Mesenchymal stem cell (in vitro differentiated cells and primary cell): ENCODE data around the gene SFXN5.
A peak's percentile ranks its signal among the peaks of the same experiment; 100 is the strongest.

Experiments used
- DNase-seq: peaks from one replicate; pipeline ENCODE4 v3.0.0-alpha.2; 2013
- H2AFZ ChIP-seq: one replicate; pipeline ENCODE4 v1.6.1; 2013; ENCODE audit warnings: low read depth, mild to moderate bottlenecking, control low read depth, inconsistent platforms, low read length, moderate library complexity
- H2AK5ac ChIP-seq: 2 replicates; pipeline ENCODE4 v1.6.1; 2013; ENCODE audit warnings: low read length, moderate library complexity, mild to moderate bottlenecking, inconsistent platforms; ENCODE audit not compliant: severe bottlenecking
- H2BK120ac ChIP-seq: one replicate; pipeline ENCODE4 v1.6.1; 2013; ENCODE audit warnings: low read depth, mild to moderate bottlenecking, inconsistent platforms, low read length, moderate library complexity
- H2BK12ac ChIP-seq, 2 experiments: one replicate each; pipeline ENCODE4 v1.6.1; 2013; ENCODE audit warnings: inconsistent platforms in 2 of 2, low read length in 2 of 2, mild to moderate bottlenecking in 2 of 2, moderate library complexity in 2 of 2, control low read depth in 1 of 2
- H2BK15ac ChIP-seq: one replicate; pipeline ENCODE4 v1.6.1; 2013; ENCODE audit warnings: mild to moderate bottlenecking, low read depth, inconsistent platforms; ENCODE audit not compliant: poor library complexity, severe bottlenecking
- H2BK5ac ChIP-seq: 2 replicates; pipeline ENCODE4 v1.6.1; 2013; ENCODE audit warnings: low read depth, mild to moderate bottlenecking, low read length, control low read depth, inconsistent platforms; ENCODE audit not compliant: poor library complexity, severe bottlenecking
- H3K14ac ChIP-seq, 2 experiments: one replicate each; pipeline ENCODE4 v1.6.1; 2013; ENCODE audit warnings: inconsistent platforms in 2 of 2, low read length in 2 of 2, control low read depth in 1 of 2, mild to moderate bottlenecking in 1 of 2, moderate library complexity in 1 of 2
- H3K18ac ChIP-seq, 2 experiments: one replicate each; pipeline ENCODE4 v1.6.1; 2013; ENCODE audit warnings: inconsistent platforms in 2 of 2, low read length in 2 of 2, control low read depth in 1 of 2, low read depth in 1 of 2, mild to moderate bottlenecking in 1 of 2
- H3K23ac ChIP-seq, 2 experiments: one replicate each; pipeline ENCODE4 v1.6.1; 2013; ENCODE audit warnings: inconsistent platforms in 2 of 2, low read length in 2 of 2, mild to moderate bottlenecking in 2 of 2, moderate library complexity in 2 of 2, control low read depth in 1 of 2
- H3K27ac ChIP-seq: 2 replicates; pipeline ENCODE4 v1.5.1; 2013; ENCODE audit warnings: mild to moderate bottlenecking, moderate library complexity, low read length, control low read depth, inconsistent platforms; ENCODE audit not compliant: poor library complexity, severe bottlenecking
- H3K27me3 ChIP-seq, 2 experiments: 2 replicates each; pipeline versions ENCODE4 v1.6.1 to v1.7.0; 2013; ENCODE audit warnings: low read length in 2 of 2, mild to moderate bottlenecking in 2 of 2, moderate library complexity in 2 of 2, control low read depth in 1 of 2, inconsistent platforms in 1 of 2; ENCODE audit not compliant: control insufficient read depth in 1 of 2, insufficient read depth in 1 of 2
- H3K36me3 ChIP-seq, 2 experiments: 2 replicates each; pipeline versions ENCODE4 v1.6.1 to v1.7.0; 2013; ENCODE audit warnings: low read length in 2 of 2, control low read depth in 1 of 2, inconsistent platforms in 1 of 2, low read depth in 1 of 2, mild to moderate bottlenecking in 1 of 2; ENCODE audit not compliant: insufficient read depth in 2 of 2, control insufficient read depth in 1 of 2
- H3K4ac ChIP-seq, 2 experiments: one replicate each; pipeline ENCODE4 v1.6.1; 2013; ENCODE audit warnings: inconsistent platforms in 2 of 2, low read length in 2 of 2, mild to moderate bottlenecking in 2 of 2, moderate library complexity in 2 of 2, control low read depth in 1 of 2, low read depth in 1 of 2
- H3K4me1 ChIP-seq: 2 replicates; pipeline ENCODE4 v1.6.1; 2013; ENCODE audit warnings: low read depth, low read length, control low read depth; ENCODE audit not compliant: control insufficient read depth, insufficient read depth
- H3K4me2 ChIP-seq: 2 replicates; pipeline ENCODE4 v1.6.1; 2013; ENCODE audit warnings: low read length, mild to moderate bottlenecking, inconsistent platforms; ENCODE audit not compliant: poor library complexity, severe bottlenecking
- H3K4me3 ChIP-seq, 2 experiments: 2 replicates each; pipeline versions ENCODE4 v1.5.1 to v1.7.0; 2013; ENCODE audit warnings: low read length in 2 of 2, mild to moderate bottlenecking in 2 of 2, control low read depth in 1 of 2, low read depth in 1 of 2; ENCODE audit not compliant: insufficient read depth in 1 of 2
- H3K79me1 ChIP-seq: replicated peaks from 2 replicates; pipeline ENCODE4 v1.6.1; 2013; ENCODE audit warnings: mild to moderate bottlenecking, control low read depth, low read length, inconsistent platforms; ENCODE audit not compliant: poor library complexity, severe bottlenecking
- H3K9ac ChIP-seq: 2 replicates; pipeline ENCODE4 v1.7.0; 2013; ENCODE audit warnings: mild to moderate bottlenecking, low read length, moderate library complexity
- H3K9me3 ChIP-seq: 2 replicates; pipeline ENCODE4 v1.7.0; 2013; ENCODE audit warnings: mild to moderate bottlenecking, low read length; ENCODE audit not compliant: control insufficient read depth
- H4K8ac ChIP-seq: one replicate; pipeline ENCODE4 v1.6.1; 2013; ENCODE audit warnings: inconsistent platforms, mild to moderate bottlenecking, low read length, moderate library complexity
- H4K91ac ChIP-seq: one replicate; pipeline ENCODE4 v1.6.1; 2013; ENCODE audit warnings: mild to moderate bottlenecking, low read length, inconsistent platforms
- WGBS: methylation state at CpG from one replicate; pipeline ENCODE4 v1.1.7; 2013; ENCODE audit warnings: mixed read lengths; 5-methylcytosine and 5-hydroxymethylcytosine counted together

SFXN5 gene

GRCh38 chr2:72944804-72945449 lies 126.6 kb downstream of the SFXN5 start:
- Histone ChIP-seq H3K18ac (no peak overlapping the region), H3K27me3 (peaks cover 0 to 2% of the 10 kb centered on the region in 2 experiments), H3K14ac (no peak overlapping the region), H2BK5ac (no peak overlapping the region), H2BK120ac (no peak overlapping the region), H3K4me2 (no peak overlapping the region), H4K8ac (no peak overlapping the region), H2BK15ac (no peak overlapping the region), H3K9me3 (no peaks in the 10 kb centered on the region), H3K4me1 (peaks cover 21% of the 10 kb centered on the region), H2BK12ac (no peak overlapping the region), H3K79me1 (no peaks in the 10 kb centered on the region), H2AK5ac (no peak overlapping the region), H4K91ac (no peak overlapping the region), H3K27ac (no peak overlapping the region), H3K4ac (no peak overlapping the region), H2AFZ (no peak overlapping the region), H3K4me3 (no peak overlapping the region), H3K23ac (no peak overlapping the region), H3K9ac (no peak overlapping the region), H3K36me3 (peaks cover 0 to 27% of the 10 kb centered on the region in 2 experiments)
- 96% methylated on average over 9 of the region's 16 CpGs for WGBS
- no peak for DNase-seq

GRCh38 chr2:72943540-72944395 lies 127.7 kb downstream of the SFXN5 start:
- H3K18ac ChIP-seq: no peak overlapping the region
- H2BK5ac ChIP-seq: no peak overlapping the region
- H3K27ac ChIP-seq: no peak overlapping the region
- H3K27me3 ChIP-seq: peaks cover 0 to 2% of the 10 kb centered on the region in 2 experiments
- H2AK5ac ChIP-seq: no peak overlapping the region
- H3K9me3 ChIP-seq: no peaks in the 10 kb centered on the region
- no peak overlapping the region for H2BK15ac ChIP-seq
- no peak overlapping the region for H4K91ac ChIP-seq
- H3K4ac ChIP-seq: no peak overlapping the region
- no peaks in the 10 kb centered on the region for H3K79me1 ChIP-seq
- H3K4me3 ChIP-seq: no peak overlapping the region
- H4K8ac ChIP-seq: no peak overlapping the region
- no peak overlapping the region for H2BK12ac ChIP-seq
- no peak overlapping the region for H2AFZ ChIP-seq
- no peak overlapping the region for H3K9ac ChIP-seq
- no peak for DNase-seq
- H3K23ac ChIP-seq: no peak overlapping the region
- peaks cover 0 to 29% of the 10 kb centered on the region in 2 experiments for H3K36me3 ChIP-seq
- H3K4me2 ChIP-seq: no peak overlapping the region
- no peak overlapping the region for H3K14ac ChIP-seq
- peaks cover 23% of the 10 kb centered on the region for H3K4me1 ChIP-seq
- no peak overlapping the region for H2BK120ac ChIP-seq
- WGBS: 94% methylated on average over 7 of the region's 7 CpGs

DNA sequence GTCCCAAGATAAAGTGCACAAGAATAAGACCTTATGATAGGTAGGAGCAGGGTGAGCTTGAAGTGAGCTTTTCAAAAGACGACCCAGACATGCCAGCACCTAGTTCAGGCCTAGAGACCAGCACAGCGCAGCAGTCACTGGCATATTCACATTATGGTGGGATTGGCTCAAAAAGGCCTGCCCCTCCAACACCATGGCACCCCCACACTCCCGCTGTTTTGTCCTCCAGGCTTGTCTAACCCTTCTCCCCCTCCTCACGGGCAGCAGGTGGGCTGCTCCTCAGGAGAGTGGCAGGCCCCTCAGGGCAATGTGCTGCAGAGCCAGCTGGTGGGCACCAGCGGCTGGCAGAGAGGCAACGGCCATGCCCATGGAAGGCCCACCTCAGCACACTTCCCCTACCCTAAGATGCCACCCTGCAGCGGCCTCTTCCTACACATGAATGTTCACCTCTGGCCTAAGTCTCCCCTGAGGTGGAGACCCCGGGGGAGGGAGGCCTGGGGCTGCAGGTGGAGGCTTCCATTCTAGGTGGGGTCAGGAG lies 128.6 kb downstream of the SFXN5 start:
- Histone ChIP-seq H3K9me3 (no peaks in the 10 kb centered on the region), H2AK5ac (no peak overlapping the region), H3K18ac (no peak overlapping the region), H2BK12ac (no peak overlapping the region), H2BK15ac (no peak overlapping the region), H3K27ac (no peak overlapping the region), H3K79me1 (no peaks in the 10 kb centered on the region), H3K4me3 (no peak overlapping the region), H3K4ac (no peak overlapping the region), H4K8ac (no peak overlapping the region), H3K4me2 (no peak overlapping the region), H3K14ac (no peak overlapping the region), H3K23ac (no peak overlapping the region), H2BK5ac (no peak overlapping the region), H3K27me3 (peaks cover 0 to 2% of the 10 kb centered on the region in 2 experiments), H2BK120ac (no peak overlapping the region), H3K36me3 (peaks cover 0 to 29% of the 10 kb centered on the region in 2 experiments), H3K4me1 (peaks cover 23% of the 10 kb centered on the region), H4K91ac (no peak overlapping the region), H3K9ac (no peak overlapping the region), H2AFZ (no peak overlapping the region)
- no peak for DNase-seq
- 96% methylated on average over 6 of the region's 8 CpGs for WGBS

GRCh38 chr2:72942293-72942692 lies 129.2 kb downstream of the SFXN5 start:
- Histone ChIP-seq H3K9me3 (no peaks in the 10 kb centered on the region), H4K91ac (no peak overlapping the region), H4K8ac (no peak overlapping the region), H2AK5ac (peak overlapping the region; percentile 19), H3K18ac (no peak overlapping the region), H2BK120ac (no peak overlapping the region), H3K79me1 (no peaks in the 10 kb centered on the region), H3K9ac (no peak overlapping the region), H2BK12ac (no peak overlapping the region), H3K27ac (no peak overlapping the region), H3K14ac (peak overlapping the region in 1 of 2 experiments; percentile 38), H3K4me2 (no peak overlapping the region), H3K27me3 (peaks cover 0 to 7% of the 10 kb centered on the region in 2 experiments), H3K4me3 (no peak overlapping the region), H2BK15ac (no peak overlapping the region), H3K36me3 (peaks cover 0 to 29% of the 10 kb centered on the region in 2 experiments), H3K4ac (no peak overlapping the region), H3K4me1 (peaks cover 23% of the 10 kb centered on the region), H2BK5ac (no peak overlapping the region), H2AFZ (no peak overlapping the region), H3K23ac (no peak overlapping the region)
- WGBS: 97% methylated on average over 7 of the region's 8 CpGs
- DNase-seq: no peak
